SK-N-SH (cell line): ENCODE measurements around the gene SIGLEC9.

Experiments
- CHD2 ChIP-seq: fragments of 150-350 bp; IDR thresholded peaks from 2 replicates; pipeline ENCODE4 v1.6.1; 2018; ENCODE audit warnings: low read length; ENCODE audit not compliant: partially characterized antibody
- EP300 ChIP-seq, 2 experiments: IDR thresholded peaks; 2 replicates each; pipeline versions ENCODE4 v1.4.0 to v1.6.1; 2012; ENCODE audit warnings: borderline replicate concordance in 1 of 2, low read depth in 1 of 2, low read length in 1 of 2
- POLR2AphosphoS5 ChIP-seq: IDR thresholded peaks from 2 replicates; pipeline ENCODE4 v1.6.1; 2012; ENCODE audit warnings: low read depth, low read length
- SIN3A ChIP-seq: IDR thresholded peaks from 2 replicates; pipeline ENCODE4 v1.6.1; 2012; ENCODE audit warnings: low read depth, mild to moderate bottlenecking, low read length, moderate library complexity, borderline replicate concordance
- TCF12 ChIP-seq: IDR thresholded peaks from 2 replicates; pipeline ENCODE4 v1.4.0; 2012
- TEAD4 ChIP-seq: IDR thresholded peaks from 2 replicates; pipeline ENCODE4 v1.4.0; 2012; ENCODE audit warnings: mild to moderate bottlenecking, borderline replicate concordance; ENCODE audit not compliant: insufficient read depth
- TF ChIP-seq, protein P1 (sequence below): fragments of 200-600 bp; sonication (generic); IDR thresholded peaks from 2 replicates; pipeline ENCODE4 v1.6.1; 2017; ENCODE audit warnings: antibody characterized with exemption, mild to moderate bottlenecking, moderate library complexity

DNA sequence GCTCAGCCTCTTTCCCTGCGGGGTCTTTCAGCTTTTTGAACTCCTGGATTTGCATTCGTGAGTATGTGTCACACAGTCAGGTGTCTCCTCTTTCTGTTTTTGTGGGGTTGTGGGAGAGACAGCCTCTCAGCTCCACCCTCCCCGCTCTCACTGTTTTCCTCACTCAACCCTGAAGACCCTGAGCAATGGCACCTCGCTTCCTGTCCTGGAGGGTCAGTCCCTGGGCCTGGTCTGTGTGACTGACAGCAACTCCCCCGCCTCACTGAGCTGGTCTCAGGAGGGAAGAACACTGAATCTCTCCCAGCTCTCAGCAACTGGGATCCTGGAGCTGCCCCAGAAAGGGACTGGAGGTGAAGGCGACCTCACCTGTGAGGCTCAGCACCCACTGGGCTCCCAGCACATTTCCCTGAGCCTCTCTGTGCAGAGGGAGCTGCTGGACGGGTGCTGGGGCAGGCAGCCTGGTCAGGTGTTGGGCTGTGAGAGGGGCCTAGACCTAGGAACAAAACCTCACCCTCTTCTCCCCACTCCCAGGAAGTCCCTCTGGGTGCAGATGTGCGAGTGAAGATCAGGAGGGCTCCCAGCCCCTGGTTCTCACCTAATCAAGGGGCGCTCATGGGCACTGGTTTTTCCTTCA is 13.2 kb downstream of the SIGLEC9 start:
- TF ChIP-seq, protein P1, sequence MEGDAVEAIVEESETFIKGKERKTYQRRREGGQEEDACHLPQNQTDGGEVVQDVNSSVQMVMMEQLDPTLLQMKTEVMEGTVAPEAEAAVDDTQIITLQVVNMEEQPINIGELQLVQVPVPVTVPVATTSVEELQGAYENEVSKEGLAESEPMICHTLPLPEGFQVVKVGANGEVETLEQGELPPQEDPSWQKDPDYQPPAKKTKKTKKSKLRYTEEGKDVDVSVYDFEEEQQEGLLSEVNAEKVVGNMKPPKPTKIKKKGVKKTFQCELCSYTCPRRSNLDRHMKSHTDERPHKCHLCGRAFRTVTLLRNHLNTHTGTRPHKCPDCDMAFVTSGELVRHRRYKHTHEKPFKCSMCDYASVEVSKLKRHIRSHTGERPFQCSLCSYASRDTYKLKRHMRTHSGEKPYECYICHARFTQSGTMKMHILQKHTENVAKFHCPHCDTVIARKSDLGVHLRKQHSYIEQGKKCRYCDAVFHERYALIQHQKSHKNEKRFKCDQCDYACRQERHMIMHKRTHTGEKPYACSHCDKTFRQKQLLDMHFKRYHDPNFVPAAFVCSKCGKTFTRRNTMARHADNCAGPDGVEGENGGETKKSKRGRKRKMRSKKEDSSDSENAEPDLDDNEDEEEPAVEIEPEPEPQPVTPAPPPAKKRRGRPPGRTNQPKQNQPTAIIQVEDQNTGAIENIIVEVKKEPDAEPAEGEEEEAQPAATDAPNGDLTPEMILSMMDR: no peak
- TF ChIP-seq TCF12 (no peak), CHD2 (no peak), POLR2AphosphoS5 (no peak), SIN3A (no peak), EP300 (IDR thresholded peaks at IDR 0.05; ENCODE audit: borderline replicate concordance in 1 of 2, low read depth in 1 of 2, low read length in 1 of 2) (no peak), TEAD4 (no peak)
